NCI-H1417 (cell line): ENCODE measurements around the gene GPATCH1.
"Not testable (repeated sequence)": the region's sequence is repeated elsewhere in the genome, so short reads cannot be mapped to it uniquely, and the experiment has no call there.

ENCODE experiments used
- DNase-seq, 3 experiments: peaks; one replicate each; lab custom pipeline; 2025; lab: John Stamatoyannopoulos, UW

The GPATCH1 gene

GRCh38 chr19:33111587-33111986 is 30.6 kb downstream of the GPATCH1 start:
- no peak for DNase-seq

- DNase-seq, result no peak
Measured at GRCh38 chr19:33114312-33114711, 33.3 kb downstream of the GPATCH1 start.

DNA sequence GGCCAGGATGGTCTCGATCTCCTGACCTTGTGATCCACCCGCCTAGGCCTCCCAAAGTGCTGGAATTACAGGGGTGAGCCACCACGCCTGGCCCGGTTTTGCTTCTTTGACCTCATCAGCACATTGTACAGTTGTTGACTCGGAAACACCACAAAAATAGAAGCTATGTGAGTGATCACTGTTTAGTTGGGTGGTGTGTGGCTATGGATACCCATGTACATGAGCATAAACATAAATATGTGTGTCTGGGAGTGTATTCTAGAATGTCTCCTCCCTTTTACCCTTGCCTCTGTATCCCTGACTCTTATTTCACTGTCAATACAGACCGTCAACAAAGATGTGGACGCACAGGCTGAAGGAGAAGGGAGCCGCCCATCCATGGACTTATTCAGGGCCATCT is 36.5 kb downstream of the GPATCH1 start:
- no peak for DNase-seq

DNA sequence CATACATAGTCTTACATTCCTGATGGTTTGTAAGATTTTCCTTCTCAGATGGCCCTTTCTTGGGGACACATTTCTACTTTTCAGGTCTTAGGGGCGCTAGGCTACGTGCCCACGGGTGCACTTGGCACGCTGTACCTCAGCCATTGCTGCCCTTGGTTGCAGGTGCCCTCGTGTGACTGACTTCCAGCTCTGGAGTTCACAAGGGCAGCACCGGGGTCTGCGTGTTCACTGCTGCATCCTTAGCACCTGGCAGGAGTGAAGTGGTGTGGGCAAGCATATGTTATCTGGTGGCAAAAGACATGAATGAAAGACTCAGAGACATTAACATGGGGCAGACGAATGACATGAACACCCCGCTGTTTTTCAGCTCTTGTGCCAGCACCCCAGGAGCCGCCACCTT is 37.7 kb downstream of the GPATCH1 start:
- DNase-seq, result no peak

DNA sequence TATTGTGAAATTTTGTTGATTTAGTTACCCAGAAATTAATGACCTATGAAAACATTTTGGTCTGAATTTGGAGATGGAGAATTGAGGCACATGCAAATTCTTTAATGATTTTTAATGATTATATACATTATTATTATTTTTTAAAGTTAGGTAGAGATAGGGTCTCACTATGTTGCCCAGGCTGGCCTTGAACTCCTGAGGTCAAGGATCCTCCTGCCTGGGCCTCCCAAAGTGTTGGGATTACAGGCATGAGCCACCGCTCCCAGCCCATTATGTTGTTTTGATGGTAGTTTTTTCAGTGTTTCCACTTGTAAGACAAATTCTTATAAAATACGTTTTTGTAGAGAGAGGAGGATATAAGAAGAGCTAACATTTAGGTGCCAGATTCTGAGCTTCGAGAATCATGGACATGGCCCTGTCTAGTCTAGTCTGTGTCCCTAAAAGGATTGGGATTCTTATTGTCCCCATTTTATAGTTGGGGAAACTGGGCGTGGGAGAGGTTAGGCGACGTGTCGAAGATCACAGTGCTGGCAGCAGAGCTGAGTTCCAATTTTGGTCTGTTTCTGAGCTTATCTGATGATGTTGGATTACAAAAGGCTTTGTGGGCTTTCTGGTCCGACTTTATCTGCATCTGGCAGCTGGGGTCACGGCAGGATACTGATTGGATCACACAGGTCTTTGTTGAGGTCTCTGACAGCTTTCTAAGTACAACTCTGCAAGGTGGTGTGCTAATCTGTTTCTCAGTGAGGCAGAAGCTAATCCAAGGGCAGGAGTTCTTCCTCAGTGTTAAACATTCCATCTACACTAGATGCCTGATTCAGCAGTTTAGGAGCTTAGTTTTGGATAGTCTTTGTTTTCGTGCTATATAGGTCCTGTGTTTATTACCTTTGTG is 43.5 kb downstream of the GPATCH1 start:
- no peak for DNase-seq

- DNase-seq, result peak; percentile 27 to 64 (median 29)
Measured at GRCh38 chr19:33125929-33126388, 45.0 kb downstream of the GPATCH1 start.

DNA sequence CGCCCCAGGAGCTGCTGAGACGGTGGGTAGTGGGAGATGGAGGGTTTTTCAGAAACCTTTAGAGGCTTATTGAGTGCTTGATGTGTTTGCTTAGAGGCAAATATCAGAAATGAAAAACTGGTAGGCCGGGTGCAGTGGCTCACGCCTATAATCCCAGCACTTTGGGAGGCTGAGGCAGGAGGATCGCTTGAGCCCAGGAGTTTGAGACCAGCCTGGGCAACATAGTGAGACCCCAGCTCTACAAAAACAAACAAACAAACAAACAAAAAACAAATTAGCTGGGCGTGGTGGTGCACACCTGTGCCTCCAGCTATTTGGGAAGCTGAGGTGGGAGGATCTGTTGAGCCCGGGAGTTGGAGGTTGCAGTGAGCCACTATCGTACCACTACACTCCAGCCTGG is 45.7 kb downstream of the GPATCH1 start:
- DNase-seq, result not testable (repeated sequence)

- DNase-seq, result no peak
Measured at GRCh38 chr19:33129901-33130300, 48.9 kb downstream of the GPATCH1 start.

DNA sequence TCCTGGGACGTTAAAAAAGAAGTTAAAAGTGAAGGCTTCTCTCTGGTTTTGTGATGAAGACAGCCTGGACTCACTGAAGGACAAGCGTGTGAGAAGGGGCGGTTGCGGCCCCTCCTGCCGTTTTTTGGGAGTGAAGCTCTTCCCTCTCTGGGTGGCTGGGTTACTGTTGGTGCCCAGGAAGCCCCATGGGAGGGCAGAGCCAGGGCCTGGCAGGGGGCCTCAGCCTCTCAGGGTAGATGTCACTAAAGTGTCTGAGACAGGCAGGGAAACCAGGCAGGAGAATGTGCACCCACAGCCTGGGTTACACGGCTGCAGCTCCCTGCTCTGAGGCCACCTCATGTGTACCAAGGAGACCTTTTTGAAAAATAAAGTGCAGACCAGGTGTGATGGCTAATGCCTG is 49.5 kb downstream of the GPATCH1 start:
- no peak for DNase-seq

DNA sequence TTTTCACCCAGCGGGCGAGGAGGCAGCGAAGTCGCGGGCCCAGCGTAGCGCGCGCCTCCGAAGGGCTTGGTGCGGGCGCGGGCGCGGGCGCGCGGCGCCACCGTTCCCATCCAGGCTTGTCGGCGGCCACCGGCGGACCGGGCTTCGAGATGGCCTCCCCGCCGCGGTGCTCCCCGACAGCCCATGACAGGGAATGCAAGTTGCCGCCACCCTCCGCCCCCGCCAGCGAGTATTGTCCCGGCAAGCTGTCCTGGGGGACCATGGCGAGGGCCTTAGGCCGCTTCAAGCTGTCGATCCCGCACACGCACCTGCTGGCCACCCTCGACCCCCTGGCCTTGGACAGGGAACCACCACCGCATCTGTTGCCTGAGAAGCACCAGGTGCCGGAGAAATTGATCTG is 51.0 kb downstream of the GPATCH1 start, which contains the start of gene WDR88:
TSS of gene WDR88 (plus strand) at position 94 of the 400 bp plus-strand sequence. CDS start at position 150, 56 bp downstream.
- DNase-seq, result no peak

DNA sequence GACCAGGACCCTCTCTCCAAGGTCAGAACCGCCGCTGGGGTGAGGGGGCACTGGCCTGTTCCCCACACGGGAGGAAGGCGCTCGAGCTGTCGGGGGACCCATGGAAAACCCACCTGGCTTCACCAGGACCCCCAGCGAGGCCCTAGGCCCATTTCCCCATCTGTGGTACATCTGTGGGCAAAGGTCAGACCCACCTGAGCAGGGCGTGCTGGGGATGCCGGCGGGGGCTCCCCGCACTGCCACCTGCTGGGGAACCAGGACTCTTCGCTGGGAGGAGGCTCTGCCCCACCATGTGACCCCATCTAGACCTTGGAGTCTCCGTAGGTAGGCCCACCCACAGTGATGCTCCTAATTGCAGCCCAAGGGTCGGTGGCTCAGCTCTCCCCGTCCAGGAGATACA is 51.4 kb downstream of the GPATCH1 start:
- DNase-seq, result no peak

- DNase-seq, result peak in 1 of 3 experiments; percentile 31
Measured at GRCh38 chr19:33133438-33134031, 52.6 kb downstream of the GPATCH1 start.

GRCh38 chr19:33134571-33135041 is 53.6 kb downstream of the GPATCH1 start:
- peak in 2 of 3 experiments; percentile 1 to 6 for DNase-seq

GRCh38 chr19:33139165-33139564 is 58.2 kb downstream of the GPATCH1 start:
- no peak for DNase-seq

DNA sequence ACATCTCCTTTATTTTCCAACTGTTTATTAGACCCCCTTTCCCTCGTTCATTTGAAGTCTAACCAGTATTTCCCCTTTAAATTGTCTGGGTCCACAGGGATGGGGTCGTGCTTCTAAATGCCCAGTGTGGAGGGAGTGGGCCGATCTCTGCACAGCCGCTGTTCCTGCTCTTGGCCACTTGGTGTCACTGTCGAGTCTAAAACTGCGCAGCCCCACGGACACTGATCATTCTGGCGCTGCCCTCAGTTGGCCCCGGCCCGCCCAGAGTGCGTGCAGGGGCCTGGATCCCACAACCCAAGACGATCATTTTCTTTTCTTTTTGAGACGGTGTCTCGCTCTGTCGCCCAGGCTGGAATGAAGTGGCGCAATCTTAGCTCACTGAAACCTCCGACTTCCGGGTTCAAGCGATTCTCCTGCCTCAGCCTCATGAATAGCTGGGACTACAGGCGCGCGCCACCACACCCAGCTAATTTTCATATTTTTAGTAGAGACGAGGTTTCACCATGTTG is 63.0 kb downstream of the GPATCH1 start:
- DNase-seq, result peak; percentile 45 to 64 (median 60)

DNA sequence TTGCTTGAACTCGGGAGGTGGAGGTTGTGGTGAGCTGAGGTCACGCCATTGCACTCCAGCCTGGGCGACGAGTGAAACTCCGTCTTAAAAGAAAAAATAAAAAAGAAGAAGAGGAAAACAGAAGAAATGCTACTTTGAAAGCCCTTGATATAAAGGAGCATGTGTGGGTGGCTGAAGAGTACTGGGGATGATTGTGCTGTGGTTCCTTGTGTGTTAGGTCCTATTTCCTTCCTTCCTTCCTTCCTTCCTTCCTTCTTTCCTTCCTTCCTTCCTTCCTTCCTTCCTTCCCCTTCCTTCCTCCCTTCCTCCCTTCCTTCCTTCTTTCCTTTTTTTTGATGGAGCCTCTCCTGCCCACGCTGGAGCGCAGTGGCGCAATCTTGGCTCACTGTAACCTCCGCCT is 65.2 kb downstream of the GPATCH1 start:
- DNase-seq, result no peak

DNA sequence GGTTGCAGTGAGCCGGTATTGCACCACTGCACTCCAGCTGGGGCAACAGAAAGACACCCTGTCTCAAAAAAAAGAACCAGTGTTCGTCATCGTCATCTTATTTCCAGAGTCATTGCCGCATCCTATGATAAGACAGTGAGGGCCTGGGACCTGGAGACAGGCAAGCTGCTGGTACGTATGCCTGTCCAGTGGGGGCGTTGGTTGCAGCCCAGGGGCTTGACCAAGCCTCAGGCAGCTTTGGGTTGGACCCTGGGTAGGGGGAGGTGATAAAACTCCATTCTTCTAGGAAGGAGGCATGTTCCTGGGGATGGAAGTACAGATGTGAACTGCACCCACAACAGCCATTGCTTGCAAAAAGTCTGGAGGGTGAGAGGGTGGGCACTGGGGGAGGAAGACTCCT is 66.6 kb downstream of the GPATCH1 start:
- no peak for DNase-seq

GRCh38 chr19:33150852-33151518 is 70.0 kb downstream of the GPATCH1 start:
- DNase-seq, result no peak

GRCh38 chr19:33152176-33152575 is 71.2 kb downstream of the GPATCH1 start:
- DNase-seq, result no peak

DNA sequence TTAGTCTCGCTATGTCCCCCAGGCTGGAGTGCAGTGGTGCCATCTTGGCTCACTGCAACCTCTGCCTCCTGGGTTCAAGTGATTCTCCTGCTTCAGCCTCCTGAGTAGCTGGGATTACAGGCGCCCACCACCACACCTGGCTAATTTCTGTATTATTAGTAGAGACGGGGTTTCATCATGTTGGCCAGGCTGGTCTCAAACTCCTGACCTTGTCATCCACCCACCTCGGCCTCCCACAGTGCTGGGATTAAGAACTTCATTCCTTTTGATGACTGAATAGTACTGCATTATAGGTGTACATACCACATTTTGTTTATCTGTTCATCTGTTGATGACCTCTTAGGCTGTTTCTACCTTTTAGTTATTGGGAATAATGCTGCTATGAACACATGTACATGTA is 71.6 kb downstream of the GPATCH1 start:
- DNase-seq, result not testable (repeated sequence)

DNA sequence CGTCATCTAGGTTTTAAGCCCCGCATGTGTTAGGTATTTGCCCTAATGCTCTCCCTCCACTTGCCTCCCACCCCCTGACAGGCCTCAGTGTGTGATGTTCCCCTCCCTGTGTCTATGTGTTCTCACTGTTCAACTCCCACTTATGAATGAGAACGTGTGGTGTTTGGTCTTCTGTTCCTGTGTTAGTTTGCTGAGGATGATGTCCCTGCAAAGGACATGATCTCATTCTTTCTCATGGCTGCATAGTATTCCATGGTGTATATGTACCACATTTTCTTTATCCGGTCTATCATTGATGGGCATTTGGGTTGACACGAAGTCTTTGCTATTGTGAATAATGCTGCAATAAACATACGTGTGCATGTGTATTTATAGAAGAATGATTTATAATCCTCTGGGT is 73.3 kb downstream of the GPATCH1 start:
- DNase-seq, result not testable (repeated sequence)

DNA sequence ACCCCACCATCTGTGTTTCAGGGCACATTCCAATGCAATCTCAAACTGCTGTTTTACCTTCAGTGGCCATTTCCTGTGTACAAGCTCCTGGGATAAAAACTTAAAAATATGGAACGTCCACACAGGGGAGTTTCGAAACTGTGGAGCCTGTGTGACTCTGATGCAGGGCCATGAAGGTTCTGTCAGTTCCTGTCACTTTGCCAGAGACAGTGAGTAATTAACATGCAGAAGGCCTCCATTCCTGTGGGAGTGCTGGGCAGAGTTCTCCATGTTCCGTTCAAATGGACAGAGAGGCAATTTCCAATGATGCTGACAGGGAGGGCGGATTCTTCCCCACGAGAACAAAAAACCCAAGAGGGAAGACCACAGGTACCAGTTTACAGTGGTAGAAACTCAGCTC is 75.4 kb downstream of the GPATCH1 start:
- no peak for DNase-seq
